Loucy (cell line): Measurements from ENCODE around the gene SUN2.

ENCODE experiments used
- CTCF ChIP-seq: fragments of 200-600 bp; sonication (generic); conservative IDR thresholded peaks from 2 replicates; pipeline ENCODE4 v1.5.1; 2014; ENCODE audit warnings: mild to moderate bottlenecking, antibody characterized with exemption, low read length
- EZH2phosphoT487 ChIP-seq: fragments of 200-600 bp; IDR thresholded peaks from 2 replicates; pipeline ENCODE4 v1.6.1; 2018; ENCODE audit warnings: antibody characterized with exemption, mild to moderate bottlenecking, moderate library complexity, borderline replicate concordance

- TF ChIP-seq CTCF (no peak), EZH2phosphoT487 (no peak)
These were observed 2.6 kb upstream of the SUN2 start for GRCh38 chr22:38758276-38758945.
